Activated CD8-positive, alpha-beta memory T cell treated with anti-CD3 and anti-CD28 coated beads for 36 hours (primary cell): ENCODE results near the gene ABHD4. TPM values are rescaled to one million over a fixed set of nuclear protein-coding genes. Genes with fewer than 3 reads are reported as not detected.
"Not testable (repeated sequence)": the region's sequence is repeated elsewhere in the genome, so short reads cannot be mapped to it uniquely, and the experiment has no call there.

Experiments
- CTCF ChIA-PET: fragments of 350-600 bp; sonication (Branson Sonifier 250); formaldehyde crosslinking; loops from one replicate; lab custom pipeline; 2021; ENCODE audit warnings: antibody characterized with exemption; lab: Charles Lee
- POLR2A ChIA-PET: fragments of 350-600 bp; sonication (Branson Sonifier 250); formaldehyde crosslinking; loops from one replicate; lab custom pipeline; 2021; ENCODE audit warnings: antibody characterized with exemption; lab: Charles Lee
- total RNA-seq, 2 experiments: library from RNA; stranded (reverse); gene quantifications; one replicate each; pipeline ENCODE4 v1.2.3, GENCODE V29; 2021

ABHD4 gene
- total RNA-seq, 2 experiments from 2014 or later = 8.1 to 9.2 TPM

- CTCF ChIA-PET = no interaction called here
These were observed 32.4 kb downstream of the ABHD4 start for GRCh38 chr14:22630486-22630885.

GRCh38 chr14:22634233-22634900 lies 36.3 kb downstream of the ABHD4 start:
- POLR2A ChIA-PET = no interaction called here
- CTCF ChIA-PET = no interaction called here

More at GRCh38 chr14:22630486-22630885, 32.4 kb downstream of the ABHD4 start:
- POLR2A ChIA-PET = no interaction called here

GRCh38 chr14:22635980-22636379 lies 37.9 kb downstream of the ABHD4 start:
- POLR2A ChIA-PET = not testable (repeated sequence)
- CTCF ChIA-PET = interaction anchor here (0.5 kb wide), 1 partner anchor 612 kb away, joined by 3 read pairs; no protein-coding TSS in a partner anchor

- POLR2A ChIA-PET = no interaction called here
These were observed 42.1 kb downstream of the ABHD4 start for GRCh38 chr14:22640192-22640591.

GRCh38 chr14:22641846-22642245 lies 43.7 kb downstream of the ABHD4 start:
- POLR2A ChIA-PET = no interaction called here
- CTCF ChIA-PET = no interaction called here

More at GRCh38 chr14:22640192-22640591, 42.1 kb downstream of the ABHD4 start:
- CTCF ChIA-PET = no interaction called here

GRCh38 chr14:22644305-22644635 lies 46.2 kb downstream of the ABHD4 start, which contains the start of gene OR6J1:
Gene OR6J1, minus strand, starts transcription at chr14:22644352. Its CDS starts 9,541 bp downstream, at chr14:22634811.
- ChIA-PET POLR2A (no interaction called here), CTCF (interaction anchor here (0.6 to 1.0 kb wide), 2 partner anchors 74 to 92 kb away, joined by 4 to 5 read pairs; no protein-coding TSS in a partner anchor)

- ChIA-PET POLR2A (no interaction called here), CTCF (interaction anchor here (1.0 to 2.2 kb wide), 2 partner anchors 77 to 205 kb away, joined by 3 to 11 read pairs; no protein-coding TSS in a partner anchor)
These were observed 48.6 kb downstream of the ABHD4 start for GRCh38 chr14:22646570-22647254.

GRCh38 chr14:22648506-22648905 lies 50.4 kb downstream of the ABHD4 start:
- ChIA-PET POLR2A (no interaction called here), CTCF (interaction anchor here (1.9 kb wide), 1 partner anchor 78 kb away, joined by 5 read pairs; no protein-coding TSS in a partner anchor)

GRCh38 chr14:22650046-22650739 lies 52.1 kb downstream of the ABHD4 start:
- CTCF ChIA-PET = interaction anchor here (1.9 to 4.2 kb wide), 2 partner anchors 80 kb away, joined by 5 to 30 read pairs; no protein-coding TSS in a partner anchor
- POLR2A ChIA-PET = no interaction called here

- POLR2A ChIA-PET = no interaction called here
- CTCF ChIA-PET = interaction anchor here (1.0 to 4.2 kb wide), 2 partner anchors 80 to 764 kb away, joined by 5 to 30 read pairs; no protein-coding TSS in a partner anchor
These were observed 52.9 kb downstream of the ABHD4 start for GRCh38 chr14:22650960-22651521.

- CTCF ChIA-PET = interaction anchor here (1.0 to 4.2 kb wide), 2 partner anchors 81 to 764 kb away, joined by 5 to 30 read pairs; no protein-coding TSS in a partner anchor
- POLR2A ChIA-PET = interaction anchor here (0.5 kb wide), 1 partner anchor 155 kb away, joined by 3 read pairs; no protein-coding TSS in a partner anchor
These were observed 53.5 kb downstream of the ABHD4 start for GRCh38 chr14:22651586-22651985.

GRCh38 chr14:22653012-22653621 lies 55.0 kb downstream of the ABHD4 start:
- POLR2A ChIA-PET = no interaction called here
- CTCF ChIA-PET = interaction anchor here (0.7 to 4.2 kb wide), 6 partner anchors 15 to 96 kb away, joined by 3 to 30 read pairs (median 4); partner anchors contain the start of gene ABHD4

GRCh38 chr14:22656226-22656625 lies 58.1 kb downstream of the ABHD4 start:
- ChIA-PET CTCF (interaction anchor here (1.0 kb wide), 1 partner anchor 86 kb away, joined by 4 read pairs; no protein-coding TSS in a partner anchor), POLR2A (no interaction called here)

GRCh38 chr14:22656945-22657731 lies 59.0 kb downstream of the ABHD4 start:
- ChIA-PET POLR2A (no interaction called here), CTCF (interaction anchor here (1.0 to 2.9 kb wide), 2 partner anchors 87 kb away, joined by 4 to 14 read pairs; no protein-coding TSS in a partner anchor)

- ChIA-PET POLR2A (no interaction called here), CTCF (interaction anchor here (0.8 to 2.9 kb wide), 2 partner anchors 15 to 88 kb away, joined by 3 to 14 read pairs; no protein-coding TSS in a partner anchor)
These were observed 59.8 kb downstream of the ABHD4 start for GRCh38 chr14:22657861-22658260.

- POLR2A ChIA-PET = no interaction called here
These were observed 60.8 kb downstream of the ABHD4 start for GRCh38 chr14:22658946-22659345.

GRCh38 chr14:22660654-22661053 lies 62.6 kb downstream of the ABHD4 start:
- ChIA-PET POLR2A (no interaction called here), CTCF (no interaction called here)

More at GRCh38 chr14:22658946-22659345, 60.8 kb downstream of the ABHD4 start:
- CTCF ChIA-PET = interaction anchor here (0.8 to 2.9 kb wide), 2 partner anchors 14 to 89 kb away, joined by 3 to 14 read pairs; no protein-coding TSS in a partner anchor
